Aortic smooth muscle cell (primary cell): ENCODE results near the gene AANAT. TPM values are rescaled to one million over a fixed set of nuclear protein-coding genes. Genes with fewer than 3 reads are reported as not detected.

Experiments used
- total RNA-seq: library from RNA; depleted of rRNA; stranded (reverse); fragments of >200 nt; gene quantifications from 2 replicates; pipeline ENCODE4 v1.2.3, GENCODE V29; 2014

The AANAT gene
- total RNA-seq: not detected in 2 replicates

DNA sequence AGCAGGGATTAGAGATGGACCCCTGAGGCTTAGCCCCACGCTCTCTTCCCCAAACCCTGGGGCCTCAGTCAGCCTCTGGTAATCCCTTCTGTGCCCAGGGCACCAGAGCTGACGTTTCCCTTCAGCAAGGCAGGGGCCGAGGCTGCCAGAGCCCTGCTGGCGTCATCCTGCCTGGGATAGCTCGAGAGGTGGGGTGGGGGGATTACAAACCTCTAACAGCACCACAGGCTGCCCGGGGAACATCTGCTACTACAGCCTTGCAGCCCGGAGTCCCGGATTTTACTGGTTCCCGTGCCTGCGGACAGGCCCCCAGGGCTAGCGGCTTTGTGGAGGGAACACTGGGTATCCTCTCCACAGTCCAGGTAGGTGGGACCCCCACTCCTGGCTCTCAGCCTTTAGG is at the start of gene AANAT:
AANAT (plus strand) TSS at position 238 of the 400 bp plus-strand sequence. CDS start 1,144 bp downstream, outside the sequence.

DNA sequence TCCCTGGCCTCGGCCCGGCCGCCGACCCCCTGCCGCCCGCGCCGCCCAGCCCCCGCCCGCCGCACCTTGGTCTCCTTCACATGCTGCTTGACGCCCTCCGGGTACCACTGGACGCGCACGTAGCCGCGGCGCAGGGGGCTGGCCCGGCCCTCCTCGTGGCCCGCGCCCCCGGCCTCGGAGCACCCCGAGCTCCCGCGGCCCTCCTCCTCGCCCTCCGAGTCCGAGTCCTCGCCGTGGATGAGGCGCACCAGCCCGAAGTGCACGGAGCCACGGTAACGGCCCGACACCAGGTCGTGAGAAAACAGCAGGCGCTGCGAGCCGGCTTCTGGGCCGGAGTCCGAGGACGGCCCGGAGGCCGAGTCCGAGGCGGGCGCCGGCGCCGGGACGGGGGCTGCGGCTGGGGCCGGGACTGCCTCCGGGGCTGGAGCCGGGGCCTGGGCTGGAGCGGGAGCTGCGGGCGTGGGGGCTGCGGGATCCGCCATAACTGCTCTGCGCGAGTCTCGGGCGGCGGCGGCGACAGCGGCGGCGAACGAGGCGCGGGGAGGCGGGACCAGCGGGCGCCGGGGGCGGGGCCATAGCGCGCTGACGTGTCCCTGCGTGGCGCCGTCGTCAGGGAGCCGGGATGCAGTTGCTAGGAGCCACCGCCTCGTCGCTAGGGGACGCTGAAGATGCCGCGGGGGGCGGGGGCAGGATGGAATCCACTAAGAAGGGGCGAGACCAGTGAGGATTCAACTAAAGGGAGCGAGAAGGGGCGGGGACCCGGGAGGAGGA is 14.6 kb upstream of the AANAT start, which contains the start of gene UBE2O:
UBE2O (minus strand) TSS at position 493 of the 771 bp plus-strand sequence; CDS start at position 482, 11 bp downstream.

DNA sequence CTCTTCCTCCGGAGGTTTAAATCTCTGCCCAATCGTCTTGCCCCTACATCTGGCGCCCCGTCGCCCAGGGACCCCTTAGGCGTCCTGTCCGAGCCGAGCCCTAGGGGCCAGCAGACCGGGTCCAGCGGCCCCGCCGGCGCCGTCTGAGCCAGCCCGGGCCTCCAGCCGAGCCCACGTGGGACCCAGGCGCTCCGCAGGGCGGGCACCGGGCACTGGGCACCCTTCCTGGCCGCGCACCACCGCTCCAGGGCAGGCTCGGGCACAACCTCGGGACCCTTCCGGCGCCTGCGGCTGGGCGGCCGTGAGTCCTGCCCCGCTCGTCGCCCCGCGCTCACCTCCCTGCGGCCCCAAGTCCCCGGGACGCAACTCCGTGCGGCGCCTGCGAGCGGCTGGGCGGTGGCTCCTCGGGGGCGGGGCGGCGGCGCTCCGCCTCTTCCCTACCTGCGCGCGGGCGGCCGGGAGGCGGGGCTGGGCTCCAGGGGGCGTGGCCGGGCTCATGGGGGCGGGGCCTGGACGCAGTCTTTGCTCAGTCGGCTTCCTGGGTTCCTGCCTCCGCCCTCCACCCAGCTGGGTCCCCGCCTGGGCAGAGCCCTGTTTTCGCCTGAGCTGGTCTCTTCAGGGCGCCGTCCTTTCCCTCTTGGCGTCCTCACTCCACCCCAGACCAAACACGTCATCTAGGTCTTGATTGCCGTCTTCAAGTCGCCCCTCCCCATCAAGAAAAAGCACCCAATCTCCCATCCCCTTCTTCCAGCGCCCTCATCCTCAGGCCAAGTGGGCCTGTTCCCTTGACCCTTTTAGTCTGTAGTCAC is 33.8 kb downstream of the AANAT start, which contains the start of gene RHBDF2:
RHBDF2 (minus strand) TSS at position 406 of the 809 bp plus-strand sequence. CDS start 19,899 bp downstream, outside the sequence.

Other genes with a start within 250 kb of the AANAT start
- gene RNF157, start 227.1 kb upstream of the AANAT start, total RNA-seq: 0.19 and 0.40 TPM in 2 replicates
- 3.4 and 3.9 TPM in 2 replicates for gene UBALD2, start 202.3 kb upstream of the AANAT start, total RNA-seq
- gene QRICH2, start 159.3 kb upstream of the AANAT start, total RNA-seq: 2.1 and 3.2 TPM in 2 replicates
- 27.1 and 41.2 TPM in 2 replicates for gene PRPSAP1, start 113.7 kb upstream of the AANAT start, total RNA-seq
- gene SPHK1, start 83.0 kb upstream of the AANAT start, total RNA-seq: 32.3 and 43.1 TPM in 2 replicates
- 20.1 and 23.4 TPM in 2 replicates for gene UBE2O, start 14.5 kb upstream of the AANAT start, total RNA-seq
- 3.3 and 3.4 TPM in 2 replicates for gene RHBDF2, start 33.8 kb downstream of the AANAT start, total RNA-seq
- gene CYGB, start 70.1 kb downstream of the AANAT start, total RNA-seq: 2.7 and 7.7 TPM in 2 replicates
- gene PRCD, start 72.4 kb downstream of the AANAT start, total RNA-seq: 1.1 and 1.6 TPM in 2 replicates
- 2.9 and 5.7 TPM in 2 replicates for gene ST6GALNAC2, start 118.3 kb downstream of the AANAT start, total RNA-seq
- gene ST6GALNAC1, start 176.2 kb downstream of the AANAT start, total RNA-seq: not detected in 2 replicates
- 171 and 205 TPM in 2 replicates for gene MXRA7, start 243.4 kb downstream of the AANAT start, total RNA-seq